ENCODE results near the gene FCER1G.

Gene FCER1G

DNA sequence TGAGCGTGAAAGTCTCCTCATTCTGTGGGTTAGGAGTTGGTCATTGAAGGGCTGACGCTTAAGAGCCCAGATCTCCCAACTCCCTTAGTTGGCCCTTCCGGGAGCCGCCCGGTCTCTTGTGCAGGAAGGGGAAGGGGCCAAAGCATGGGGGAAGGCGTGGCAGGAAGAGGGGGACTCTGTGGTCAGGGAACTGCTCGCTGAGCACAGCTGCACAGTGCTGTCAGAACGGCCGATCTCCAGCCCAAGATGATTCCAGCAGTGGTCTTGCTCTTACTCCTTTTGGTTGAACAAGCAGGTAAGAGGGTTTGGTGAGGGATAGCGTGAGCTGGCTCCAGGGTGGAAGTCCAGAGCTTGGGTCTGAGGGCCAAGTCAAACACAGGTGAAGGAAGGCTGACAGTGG is at the start of gene FCER1G:
Gene FCER1G (plus strand): TSS at position 220 of the 400 bp plus-strand sequence. CDS start 27 bp downstream, at position 247.
- Histone ChIP-seq H4K20me1 (ENCODE audit: low read depth, low read length) (no peaks in the 10 kb centered on the region), H3K79me2 (ENCODE audit: insufficient read depth, low read length) (no peaks in the 10 kb centered on the region), H3K27ac (ENCODE audit: low read depth, low read length) (no peak within 1 kb of the TSS), H3K9ac (ENCODE audit: low read length) (no peak within 1 kb of the TSS), H3K4me3 (ENCODE audit: insufficient read depth, low read length, poor library complexity, severe bottlenecking) (no peak within 1 kb of the TSS), H3K4me2 (ENCODE audit: low read depth, low read length, poor library complexity, severe bottlenecking) (no peak within 1 kb of the TSS), H3K9me2 (replicated peaks; ENCODE audit: insufficient read depth, low read length) (no peaks in the 10 kb centered on the region), H3K36me3 (ENCODE audit: low read length) (peaks cover 12% of the 10 kb centered on the region), H2AFZ (ENCODE audit: low read depth, low read length, severe bottlenecking) (no peak within 1 kb of the TSS), H3K9me3 (ENCODE audit: insufficient read depth, low read length) (no peaks in the 10 kb centered on the region), H3K27me3 (ENCODE audit: low read length) (no peaks in the 10 kb centered on the region), H3F3A (ENCODE audit: insufficient read depth) (0 out of 2 replicates have a peak, but pooled peaks cover 4% of the 10 kb centered on the region)
- TF ChIP-seq EZH2phosphoT487 (conservative IDR thresholded peaks at IDR 0.05; ENCODE audit: low read length) = no peak
- TF ChIP-seq, protein P1, sequence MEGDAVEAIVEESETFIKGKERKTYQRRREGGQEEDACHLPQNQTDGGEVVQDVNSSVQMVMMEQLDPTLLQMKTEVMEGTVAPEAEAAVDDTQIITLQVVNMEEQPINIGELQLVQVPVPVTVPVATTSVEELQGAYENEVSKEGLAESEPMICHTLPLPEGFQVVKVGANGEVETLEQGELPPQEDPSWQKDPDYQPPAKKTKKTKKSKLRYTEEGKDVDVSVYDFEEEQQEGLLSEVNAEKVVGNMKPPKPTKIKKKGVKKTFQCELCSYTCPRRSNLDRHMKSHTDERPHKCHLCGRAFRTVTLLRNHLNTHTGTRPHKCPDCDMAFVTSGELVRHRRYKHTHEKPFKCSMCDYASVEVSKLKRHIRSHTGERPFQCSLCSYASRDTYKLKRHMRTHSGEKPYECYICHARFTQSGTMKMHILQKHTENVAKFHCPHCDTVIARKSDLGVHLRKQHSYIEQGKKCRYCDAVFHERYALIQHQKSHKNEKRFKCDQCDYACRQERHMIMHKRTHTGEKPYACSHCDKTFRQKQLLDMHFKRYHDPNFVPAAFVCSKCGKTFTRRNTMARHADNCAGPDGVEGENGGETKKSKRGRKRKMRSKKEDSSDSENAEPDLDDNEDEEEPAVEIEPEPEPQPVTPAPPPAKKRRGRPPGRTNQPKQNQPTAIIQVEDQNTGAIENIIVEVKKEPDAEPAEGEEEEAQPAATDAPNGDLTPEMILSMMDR (IDR thresholded peaks at IDR 0.05; ENCODE audit: insufficient read depth, low read length, poor library complexity, severe bottlenecking) = no peak

GRCh38 chr1:161165742-161166668 is 49.1 kb upstream of the FCER1G start, which contains the start of gene PPOX:
PPOX (plus strand) TSS chr1:161166426; CDS start chr1:161166848, 422 bp downstream.
- Histone ChIP-seq H3K27ac (ENCODE audit: low read depth, low read length) (peak within 1 kb of the TSS; percentile 42), H3K9me2 (replicated peaks; ENCODE audit: insufficient read depth, low read length) (no peaks in the 10 kb centered on the region), H3K9ac (ENCODE audit: low read length) (peak within 1 kb of the TSS; percentile 81), H2AFZ (ENCODE audit: low read depth, low read length, severe bottlenecking) (peak within 1 kb of the TSS; percentile 69), H3K9me3 (ENCODE audit: insufficient read depth, low read length) (no peaks in the 10 kb centered on the region), H3F3A (ENCODE audit: insufficient read depth) (0 out of 2 replicates have a peak, but pooled peaks cover 8% of the 10 kb centered on the region), H3K4me3 (ENCODE audit: insufficient read depth, low read length, poor library complexity, severe bottlenecking) (peak within 1 kb of the TSS; percentile 78), H3K36me3 (ENCODE audit: low read length) (no peaks in the 10 kb centered on the region), H3K4me2 (ENCODE audit: low read depth, low read length, poor library complexity, severe bottlenecking) (peak within 1 kb of the TSS; percentile 93), H3K27me3 (ENCODE audit: low read length) (no peaks in the 10 kb centered on the region), H3K79me2 (ENCODE audit: insufficient read depth, low read length) (no peaks in the 10 kb centered on the region; the same call in 1 of the 2 replicates), H4K20me1 (ENCODE audit: low read depth, low read length) (no peaks in the 10 kb centered on the region)
- TF ChIP-seq, protein P1 (IDR thresholded peaks at IDR 0.05; ENCODE audit: insufficient read depth, low read length, poor library complexity, severe bottlenecking) = peak; percentile 83
- no peak for TF ChIP-seq EZH2phosphoT487 (conservative IDR thresholded peaks at IDR 0.05; ENCODE audit: low read length)

GRCh38 chr1:161166669-161167548 is 48.2 kb upstream of the FCER1G start:
- H4K20me1 ChIP-seq (ENCODE audit: low read depth, low read length) = no peaks in the 10 kb centered on the region
- H3K27me3 ChIP-seq (ENCODE audit: low read length) = no peaks in the 10 kb centered on the region
- H3K4me2 ChIP-seq (ENCODE audit: low read depth, low read length, poor library complexity, severe bottlenecking) = peak overlapping the region; percentile 93
- no peaks in the 10 kb centered on the region for H3K36me3 ChIP-seq (ENCODE audit: low read length)
- H3F3A ChIP-seq (ENCODE audit: insufficient read depth) = 0 out of 2 replicates have a peak, but pooled peaks cover 8% of the 10 kb centered on the region
- TF ChIP-seq, protein P1 (IDR thresholded peaks at IDR 0.05; ENCODE audit: insufficient read depth, low read length, poor library complexity, severe bottlenecking) = no peak
- TF ChIP-seq EZH2phosphoT487 (conservative IDR thresholded peaks at IDR 0.05; ENCODE audit: low read length) = no peak
- peak overlapping the region; percentile 42 for H3K27ac ChIP-seq (ENCODE audit: low read depth, low read length)
- peak overlapping the region; percentile 81 for H3K9ac ChIP-seq (ENCODE audit: low read length)
- H3K4me3 ChIP-seq (ENCODE audit: insufficient read depth, low read length, poor library complexity, severe bottlenecking) = peak overlapping the region; percentile 78
- no peaks in the 10 kb centered on the region; the same call in 1 of the 2 replicates for H3K79me2 ChIP-seq (ENCODE audit: insufficient read depth, low read length)
- peak overlapping the region; percentile 69 for H2AFZ ChIP-seq (ENCODE audit: low read depth, low read length, severe bottlenecking)
- H3K9me3 ChIP-seq (ENCODE audit: insufficient read depth, low read length) = no peaks in the 10 kb centered on the region
- no peaks in the 10 kb centered on the region for H3K9me2 ChIP-seq (replicated peaks; ENCODE audit: insufficient read depth, low read length)

Measured in SU-DHL-6 (cell line).